Testis (tissue), 2 donors: ENCODE measurements around the gene BCR.

Experiments used
- POLR2A ChIP-seq: fragments of 450-650 bp; IDR thresholded peaks from one replicate; pipeline ENCODE4 v1.6.1; 2017; ENCODE audit warnings: antibody characterized with exemption, mild to moderate bottlenecking, moderate library complexity
- TF ChIP-seq, protein P1 (sequence below), 3 experiments: fragments of 450-650 bp in 2 of 3; fragments of 200-600 bp in 1 of 3; sonication (generic) in 1 of 3; IDR thresholded peaks; one replicate each; pipeline ENCODE4 v1.5.1; 2016 to 2019; ENCODE audit warnings: antibody characterized with exemption in 3 of 3, mild to moderate bottlenecking in 2 of 3, moderate library complexity in 1 of 3

DNA sequence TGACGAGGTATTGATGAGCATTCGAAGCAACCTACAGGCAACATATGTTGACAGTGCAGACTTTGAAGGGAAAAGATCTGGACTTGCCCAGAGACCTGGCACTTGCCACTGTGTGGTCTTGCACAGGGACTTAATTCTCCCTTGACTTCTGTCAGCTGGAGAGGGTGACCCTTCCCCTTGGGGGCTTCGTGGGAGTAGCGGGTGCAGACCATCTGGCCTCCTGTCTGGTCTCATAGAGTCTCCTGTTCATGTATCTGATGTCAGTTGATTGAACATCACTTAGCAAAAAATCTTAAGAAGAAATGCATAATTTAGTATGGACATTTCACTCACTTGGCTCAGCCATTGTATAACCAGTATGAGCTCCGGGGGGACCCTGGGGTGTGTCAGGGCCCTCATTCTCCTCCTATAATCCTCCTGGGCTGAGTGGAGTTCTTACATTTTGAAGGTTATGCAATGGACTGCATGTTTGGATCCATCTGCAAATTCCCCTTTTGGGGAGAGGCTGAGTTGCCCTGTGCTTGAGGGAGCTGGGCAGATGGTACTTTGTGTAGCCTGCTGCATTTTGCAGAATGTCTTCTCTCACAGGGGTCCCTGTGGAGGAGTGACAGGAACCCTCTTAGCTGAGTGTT is 13.0 kb downstream of the BCR start:
- TF ChIP-seq, protein P1, sequence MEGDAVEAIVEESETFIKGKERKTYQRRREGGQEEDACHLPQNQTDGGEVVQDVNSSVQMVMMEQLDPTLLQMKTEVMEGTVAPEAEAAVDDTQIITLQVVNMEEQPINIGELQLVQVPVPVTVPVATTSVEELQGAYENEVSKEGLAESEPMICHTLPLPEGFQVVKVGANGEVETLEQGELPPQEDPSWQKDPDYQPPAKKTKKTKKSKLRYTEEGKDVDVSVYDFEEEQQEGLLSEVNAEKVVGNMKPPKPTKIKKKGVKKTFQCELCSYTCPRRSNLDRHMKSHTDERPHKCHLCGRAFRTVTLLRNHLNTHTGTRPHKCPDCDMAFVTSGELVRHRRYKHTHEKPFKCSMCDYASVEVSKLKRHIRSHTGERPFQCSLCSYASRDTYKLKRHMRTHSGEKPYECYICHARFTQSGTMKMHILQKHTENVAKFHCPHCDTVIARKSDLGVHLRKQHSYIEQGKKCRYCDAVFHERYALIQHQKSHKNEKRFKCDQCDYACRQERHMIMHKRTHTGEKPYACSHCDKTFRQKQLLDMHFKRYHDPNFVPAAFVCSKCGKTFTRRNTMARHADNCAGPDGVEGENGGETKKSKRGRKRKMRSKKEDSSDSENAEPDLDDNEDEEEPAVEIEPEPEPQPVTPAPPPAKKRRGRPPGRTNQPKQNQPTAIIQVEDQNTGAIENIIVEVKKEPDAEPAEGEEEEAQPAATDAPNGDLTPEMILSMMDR (IDR thresholded peaks at IDR 0.05), result no peak
- no peak for TF ChIP-seq POLR2A
